NCI-H2227 (cell line): ENCODE results near the gene BAIAP2L2.
"Not testable (repeated sequence)": the region's sequence is repeated elsewhere in the genome, so short reads cannot be mapped to it uniquely, and the experiment has no call there.

ENCODE experiments used
- DNase-seq: peaks from one replicate; lab custom pipeline; 2025; ENCODE audit not compliant: unreplicated experiment; lab: John Stamatoyannopoulos, UW

BAIAP2L2 gene

DNA sequence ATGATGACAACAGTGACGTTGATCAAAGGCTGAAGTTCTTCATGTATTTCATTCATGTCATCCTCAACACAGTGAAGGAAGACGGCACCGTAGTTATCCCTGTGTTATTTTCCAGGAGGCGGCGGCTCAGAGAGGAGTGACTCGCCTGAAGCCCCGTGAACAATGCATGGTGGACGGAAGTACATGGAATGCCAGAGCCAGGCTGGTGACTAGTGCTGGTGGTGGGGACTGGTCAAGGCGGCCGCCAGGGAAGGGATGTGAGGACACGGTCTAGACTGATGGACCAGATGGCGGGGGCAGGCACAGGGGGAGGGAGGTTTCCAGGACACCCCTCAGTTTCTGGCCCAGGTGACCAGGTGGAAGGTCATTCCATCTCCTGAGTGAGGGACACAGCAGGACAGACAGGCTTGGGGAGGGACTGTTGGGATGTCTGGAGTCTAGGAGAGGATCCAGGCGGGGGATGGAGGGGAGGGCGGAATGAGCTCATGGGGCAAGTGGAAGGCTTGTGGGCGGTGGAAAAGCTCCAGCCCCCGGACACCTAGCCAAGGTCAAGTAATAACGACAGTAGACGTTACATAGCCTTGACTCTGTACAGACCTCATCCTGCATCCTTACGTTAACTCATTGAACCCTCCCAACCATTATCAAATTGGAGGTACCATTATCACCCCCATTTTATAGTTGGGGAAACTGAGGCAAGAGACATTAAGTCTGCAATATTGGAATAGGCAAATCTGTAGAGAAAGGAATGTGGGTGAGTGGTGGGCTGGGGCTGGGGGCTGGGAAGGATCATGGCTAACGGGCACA, 69.3 kb downstream of the BAIAP2L2 start:
- DNase-seq, result no peak

DNA sequence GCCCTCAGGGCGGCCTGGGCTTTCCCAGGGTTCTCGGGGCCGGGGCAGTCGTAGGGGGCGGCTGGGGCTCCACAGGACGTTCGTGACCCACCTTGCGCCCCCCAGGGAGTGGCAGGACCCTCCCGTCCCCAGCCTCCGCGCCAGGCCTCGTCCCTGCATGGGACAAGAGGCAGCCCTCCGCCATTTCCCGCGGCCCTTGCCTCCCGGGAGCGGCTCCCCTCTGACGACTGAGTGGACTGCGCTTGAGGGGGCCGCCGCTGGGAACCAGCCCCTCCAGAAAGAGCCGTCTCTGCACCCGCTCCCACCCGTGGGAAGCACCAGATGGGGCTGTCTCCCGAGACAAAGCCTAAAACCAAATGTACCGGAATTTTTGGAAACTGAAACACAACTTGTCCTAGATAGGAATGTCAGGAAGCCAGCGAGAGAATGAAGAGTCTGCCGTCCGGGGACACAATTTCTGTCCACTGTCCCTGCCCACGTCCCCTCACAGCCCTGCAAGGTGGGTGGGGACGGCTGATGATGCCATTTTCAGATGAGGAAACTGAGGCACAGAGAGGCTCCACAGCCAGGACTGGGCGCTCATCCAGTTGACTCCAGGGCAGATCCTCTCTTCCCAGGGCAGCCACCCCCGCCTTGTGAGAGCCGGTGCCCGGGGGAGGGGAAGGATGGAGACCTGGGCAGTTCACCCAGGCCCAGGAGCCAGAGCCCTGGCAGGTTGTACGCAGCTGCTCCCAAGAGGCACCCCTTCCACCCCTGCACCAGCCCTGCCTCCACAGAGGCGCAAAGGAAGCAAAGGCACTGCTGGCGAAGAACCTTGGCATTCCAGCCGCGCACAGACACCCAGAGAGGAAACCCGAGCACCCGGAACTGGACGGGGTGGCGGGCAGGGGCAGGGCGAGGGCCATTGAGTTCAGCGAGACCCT, 71.3 kb downstream of the BAIAP2L2 start:
- DNase-seq, result no peak

DNA sequence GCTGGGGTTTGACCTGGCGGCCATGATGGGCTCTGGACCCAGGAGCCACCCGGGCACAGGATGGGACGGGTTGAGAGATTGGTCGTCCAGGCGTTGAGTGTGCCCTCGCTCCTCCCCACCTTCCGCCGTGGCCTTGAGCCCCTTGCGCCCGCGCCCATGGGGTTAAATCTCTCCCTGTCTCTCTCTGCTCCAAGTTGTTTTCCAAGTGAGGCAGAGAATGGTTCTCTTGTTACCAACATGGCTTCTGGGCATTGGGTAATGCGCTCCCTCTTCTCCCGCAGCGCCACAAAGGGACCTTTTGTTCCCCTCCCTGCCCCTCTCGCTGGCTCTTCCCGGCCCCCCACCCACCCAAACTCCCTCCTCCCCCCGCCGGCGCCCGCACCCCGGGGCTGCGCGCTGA, 72.1 kb downstream of the BAIAP2L2 start:
- no peak for DNase-seq

DNA sequence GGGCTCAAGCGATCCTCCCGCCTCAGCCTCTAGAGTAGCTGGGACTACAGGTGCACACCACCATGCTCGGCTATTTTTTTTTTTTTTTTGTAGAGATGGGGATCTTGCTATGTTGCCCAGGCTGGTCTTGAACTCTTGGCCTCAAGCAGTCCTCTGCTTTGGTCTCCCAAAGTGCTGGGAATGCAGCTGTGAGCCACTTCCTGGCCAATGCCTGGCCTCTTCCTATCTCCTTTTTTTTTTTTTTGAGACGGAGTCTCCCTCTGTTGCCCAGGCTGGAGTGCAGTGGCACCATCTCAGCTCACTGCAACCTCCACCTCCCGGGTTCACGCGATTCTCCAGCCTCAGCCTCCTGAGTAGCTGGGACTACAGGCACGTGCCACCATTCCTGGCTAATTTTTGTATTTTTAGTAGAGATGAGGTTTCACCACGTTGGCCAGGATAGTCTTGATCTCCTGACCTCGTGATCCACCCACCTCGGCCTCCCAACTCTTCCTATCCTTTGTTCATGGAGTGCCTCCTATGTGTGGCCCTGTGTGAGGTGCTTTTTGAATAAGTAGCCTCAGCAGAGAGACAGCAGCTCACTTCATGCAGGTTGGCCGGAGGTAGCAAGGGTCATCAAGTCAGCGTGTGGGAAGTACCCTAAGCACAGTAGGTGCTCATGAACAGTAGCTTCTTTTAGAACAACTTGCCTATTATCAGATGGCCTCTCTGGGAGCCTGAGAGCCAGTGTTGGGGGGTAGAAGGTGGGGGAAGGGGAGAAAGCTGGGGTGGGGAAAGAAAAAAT, 72.9 kb downstream of the BAIAP2L2 start:
- not testable (repeated sequence) for DNase-seq

DNA sequence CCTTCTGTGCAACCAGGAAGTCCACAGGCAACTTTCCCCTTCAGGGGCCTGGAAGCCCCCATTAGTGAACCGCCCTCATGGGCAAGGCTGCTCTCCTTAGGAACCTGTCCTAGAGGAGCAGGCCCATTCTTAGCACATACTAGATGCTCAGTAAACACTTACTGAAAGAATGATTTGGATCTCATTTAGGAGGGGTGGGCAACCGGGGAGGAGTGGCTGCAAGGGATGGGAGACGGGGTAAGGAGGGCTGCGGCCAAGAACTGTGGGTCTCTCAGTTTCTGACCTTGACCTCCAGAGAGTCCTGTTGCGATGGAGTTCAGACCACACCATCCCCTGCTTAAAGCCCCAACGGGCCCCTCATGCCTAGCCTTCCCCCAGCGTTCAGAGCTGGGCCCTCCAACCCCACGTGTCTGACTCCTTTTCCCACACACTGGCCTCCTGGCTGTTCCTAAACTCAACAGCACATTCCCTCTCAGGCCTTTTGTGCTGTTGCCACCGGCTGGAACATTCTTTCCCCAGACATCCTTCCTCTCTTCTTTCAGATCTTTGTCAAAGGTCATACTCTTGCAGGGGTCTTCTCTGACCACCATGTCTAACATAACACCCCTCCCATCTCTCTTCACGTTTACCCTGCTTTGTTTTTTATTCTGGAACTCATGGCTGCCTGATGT, 74.0 kb downstream of the BAIAP2L2 start:
- DNase-seq, result no peak

DNA sequence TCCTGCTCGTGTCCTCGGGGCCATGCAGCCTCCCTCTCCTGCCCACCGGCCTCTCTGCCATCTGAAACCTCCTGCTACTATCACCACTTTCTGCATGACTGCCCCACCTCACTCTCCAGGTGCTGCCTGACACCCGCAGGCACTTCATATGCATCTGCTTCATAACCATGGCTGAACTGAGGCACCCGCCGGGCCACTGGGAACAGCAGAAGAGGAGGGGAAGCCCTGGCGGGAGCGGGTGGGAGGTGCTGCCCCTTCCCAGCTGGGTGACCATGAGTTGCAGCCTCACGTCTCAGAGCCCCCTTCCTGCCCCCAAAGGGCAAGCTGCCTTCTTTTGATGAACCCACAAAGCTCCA, 75.0 kb downstream of the BAIAP2L2 start:
- DNase-seq, result no peak
